ENCODE measurements around the gene DDX1.

- no peak for TF ChIP-seq CTCF (conservative IDR thresholded peaks at IDR 0.05)
- TF ChIP-seq EZH2 (IDR thresholded peaks at IDR 0.05; ENCODE audit: low read depth): no peak
Measured at GRCh38 chr2:15641530-15641982, 49.9 kb downstream of the DDX1 start.
